Stimulated activated CD8-positive, alpha-beta memory T cell treated with anti-CD3 and anti-CD28 coated beads, Interleukin-4, amount 100 ng/mL, for 24 hours (primary cell): ENCODE results near the gene NDUFA11.
"Not testable (repeated sequence)": the region's sequence is repeated elsewhere in the genome, so short reads cannot be mapped to it uniquely, and the experiment has no call there.

Experiments used
- DNase-seq: peaks from one replicate; pipeline ENCODE4 v3.0.0-alpha.2; 2020; ENCODE audit warnings: low read depth

Gene NDUFA11

GRCh38 chr19:5890099-5890498, 13.5 kb downstream of the NDUFA11 start:
- no peak for DNase-seq

GRCh38 chr19:5889288-5889971, 14.2 kb downstream of the NDUFA11 start:
- no peak for DNase-seq

GRCh38 chr19:5884065-5884811, 19.4 kb downstream of the NDUFA11 start:
- not testable (repeated sequence) for DNase-seq

- DNase-seq: not testable (repeated sequence)
These were observed 20.3 kb downstream of the NDUFA11 start for GRCh38 chr19:5883157-5883873.

- no peak for DNase-seq
These were observed 21.1 kb downstream of the NDUFA11 start for GRCh38 chr19:5882421-5882968.

GRCh38 chr19:5881543-5882299, 21.9 kb downstream of the NDUFA11 start:
- no peak for DNase-seq

- no peak for DNase-seq
These were observed 22.9 kb downstream of the NDUFA11 start for GRCh38 chr19:5880604-5881078.

GRCh38 chr19:5880196-5880595, 23.4 kb downstream of the NDUFA11 start:
- no peak for DNase-seq

GRCh38 chr19:5877882-5878281, 25.7 kb downstream of the NDUFA11 start:
- no peak for DNase-seq

- no peak for DNase-seq
These were observed 26.2 kb downstream of the NDUFA11 start for GRCh38 chr19:5877427-5877826.

- not testable (repeated sequence) for DNase-seq
These were observed 29.1 kb downstream of the NDUFA11 start for GRCh38 chr19:5874496-5874895.

GRCh38 chr19:5873617-5874199, 29.9 kb downstream of the NDUFA11 start:
- DNase-seq: no peak

GRCh38 chr19:5870986-5871394, 32.6 kb downstream of the NDUFA11 start:
- DNase-seq: no peak

- no peak for DNase-seq
These were observed 36.1 kb downstream of the NDUFA11 start for GRCh38 chr19:5867201-5868136.

- no peak for DNase-seq
These were observed 37.8 kb downstream of the NDUFA11 start for GRCh38 chr19:5865772-5866171.

GRCh38 chr19:5864725-5865486, 38.7 kb downstream of the NDUFA11 start:
- no peak for DNase-seq

- no peak for DNase-seq
These were observed 39.4 kb downstream of the NDUFA11 start for GRCh38 chr19:5864013-5864720.

GRCh38 chr19:5863030-5863665, 40.4 kb downstream of the NDUFA11 start:
- no peak for DNase-seq
